Islet precursor cell (in vitro differentiated cells): ENCODE data around the gene RNF121.

ENCODE experiments used
- DNase-seq: peaks from one replicate; pipeline ENCODE4 v3.0.0-alpha.2; 2018

The RNF121 gene

GRCh38 chr11:71935338-71935925 is 6.6 kb downstream of the RNF121 start:
- DNase-seq, result no peak

GRCh38 chr11:71936825-71937224 is 8.0 kb downstream of the RNF121 start:
- DNase-seq, result no peak

- no peak for DNase-seq
Measured at GRCh38 chr11:71937826-71938225, 9.0 kb downstream of the RNF121 start.

- no peak for DNase-seq
Measured at GRCh38 chr11:71940561-71941219, 11.8 kb downstream of the RNF121 start.

- DNase-seq, result no peak
Measured at GRCh38 chr11:71946144-71946571, 17.3 kb downstream of the RNF121 start.

- DNase-seq, result no peak
Measured at GRCh38 chr11:71947498-71947897, 18.7 kb downstream of the RNF121 start.

- DNase-seq, result no peak
Measured at GRCh38 chr11:71948314-71949027, 19.6 kb downstream of the RNF121 start.

- no peak for DNase-seq
Measured at GRCh38 chr11:71949034-71949433, 20.2 kb downstream of the RNF121 start.

GRCh38 chr11:71951741-71952310 is 23.0 kb downstream of the RNF121 start:
- no peak for DNase-seq

GRCh38 chr11:71955898-71956456 is 27.1 kb downstream of the RNF121 start:
- no peak for DNase-seq

- DNase-seq, result no peak
Measured at GRCh38 chr11:71962428-71963038, 33.7 kb downstream of the RNF121 start.

- no peak for DNase-seq
Measured at GRCh38 chr11:71963468-71963867, 34.6 kb downstream of the RNF121 start.

- no peak for DNase-seq
Measured at GRCh38 chr11:71964641-71965040, 35.8 kb downstream of the RNF121 start.

- DNase-seq, result no peak
Measured at GRCh38 chr11:71971680-71972079, 42.8 kb downstream of the RNF121 start.

- no peak for DNase-seq
Measured at GRCh38 chr11:71976551-71976950, 47.7 kb downstream of the RNF121 start.

- DNase-seq, result no peak
Measured at GRCh38 chr11:71977090-71977489, 48.2 kb downstream of the RNF121 start.

- DNase-seq, result no peak
Measured at GRCh38 chr11:71977743-71978418, 49.0 kb downstream of the RNF121 start.

GRCh38 chr11:71979094-71979493 is 50.2 kb downstream of the RNF121 start:
- DNase-seq, result no peak

- DNase-seq, result no peak
Measured at GRCh38 chr11:71979602-71980001, 50.8 kb downstream of the RNF121 start.

- no peak for DNase-seq
Measured at GRCh38 chr11:71986131-71986530, 57.3 kb downstream of the RNF121 start.

- no peak for DNase-seq
Measured at GRCh38 chr11:71987521-71987920, 58.7 kb downstream of the RNF121 start.

GRCh38 chr11:71988050-71988449 is 59.2 kb downstream of the RNF121 start:
- DNase-seq, result no peak
